Breast epithelium (tissue), 3 donors: Measurements from ENCODE around the gene KRT40.

ENCODE experiments used
- POLR2AphosphoS5 ChIP-seq, 3 donors: sonication (generic); formaldehyde crosslinking; IDR thresholded peaks; one replicate each; pipeline ENCODE4 v1.6.1; 2017; ENCODE audit warnings: antibody characterized with exemption in 3 of 3
- TF ChIP-seq, protein P1 (sequence below), 3 donors: fragments of 450-650 bp; IDR thresholded peaks; one replicate each; pipeline ENCODE4 v1.5.1; 2016 to 2017; ENCODE audit warnings: antibody characterized with exemption in 3 of 3, mild to moderate bottlenecking in 3 of 3, moderate library complexity in 3 of 3

DNA sequence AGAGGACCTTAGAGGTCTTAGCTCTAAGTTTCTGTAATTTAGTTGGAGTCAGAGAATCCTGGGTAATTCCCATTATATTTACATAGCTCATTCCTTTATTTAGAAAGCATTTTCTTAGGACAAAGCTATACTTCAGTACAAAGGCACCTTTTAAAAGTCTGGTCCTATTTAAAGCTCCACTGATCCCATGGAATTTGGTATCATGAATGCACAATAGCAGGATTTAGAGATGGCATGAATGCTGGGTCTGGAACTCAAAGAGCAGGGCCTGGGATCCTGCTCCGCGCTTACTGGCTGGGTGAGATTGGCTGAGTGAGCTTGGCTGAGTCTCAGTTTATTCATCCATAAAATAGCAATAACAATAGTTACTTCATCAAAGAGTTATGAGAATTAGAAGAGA lies 51.5 kb downstream of the KRT40 start:
- TF ChIP-seq POLR2AphosphoS5 (IDR thresholded peaks at IDR 0.05), result no peak
- TF ChIP-seq, protein P1, sequence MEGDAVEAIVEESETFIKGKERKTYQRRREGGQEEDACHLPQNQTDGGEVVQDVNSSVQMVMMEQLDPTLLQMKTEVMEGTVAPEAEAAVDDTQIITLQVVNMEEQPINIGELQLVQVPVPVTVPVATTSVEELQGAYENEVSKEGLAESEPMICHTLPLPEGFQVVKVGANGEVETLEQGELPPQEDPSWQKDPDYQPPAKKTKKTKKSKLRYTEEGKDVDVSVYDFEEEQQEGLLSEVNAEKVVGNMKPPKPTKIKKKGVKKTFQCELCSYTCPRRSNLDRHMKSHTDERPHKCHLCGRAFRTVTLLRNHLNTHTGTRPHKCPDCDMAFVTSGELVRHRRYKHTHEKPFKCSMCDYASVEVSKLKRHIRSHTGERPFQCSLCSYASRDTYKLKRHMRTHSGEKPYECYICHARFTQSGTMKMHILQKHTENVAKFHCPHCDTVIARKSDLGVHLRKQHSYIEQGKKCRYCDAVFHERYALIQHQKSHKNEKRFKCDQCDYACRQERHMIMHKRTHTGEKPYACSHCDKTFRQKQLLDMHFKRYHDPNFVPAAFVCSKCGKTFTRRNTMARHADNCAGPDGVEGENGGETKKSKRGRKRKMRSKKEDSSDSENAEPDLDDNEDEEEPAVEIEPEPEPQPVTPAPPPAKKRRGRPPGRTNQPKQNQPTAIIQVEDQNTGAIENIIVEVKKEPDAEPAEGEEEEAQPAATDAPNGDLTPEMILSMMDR (IDR thresholded peaks at IDR 0.05), result no peak
